Heart left ventricle (tissue), 13 donors: ENCODE results near the gene EMX1.

Experiments
- CTCF ChIP-seq, 12 donors: fragments of 200-600 bp; sonication (generic) in 4 of 12; IDR thresholded peaks; one replicate each; pipeline versions ENCODE4 v1.5.0 to v1.8.0; 2018 to 2022; ENCODE audit warnings: antibody characterized with exemption in 12 of 12, mild to moderate bottlenecking in 5 of 12
- POLR2A ChIP-seq, 2 donors: fragments of 450-650 bp; IDR thresholded peaks; one replicate each; pipeline ENCODE4 v1.6.1; 2017; ENCODE audit warnings: antibody characterized with exemption in 2 of 2, mild to moderate bottlenecking in 2 of 2, moderate library complexity in 2 of 2
- donor health status: ischemic (EF 13 %, LVEDD 7.1; RV severe dilation, severe dysfunction).
- donor health status: DM: no; HTN: yes; CAD: no.
- donor health status: DM: no; HTN: no; CAD: no.
- donor health status: ischemic (EF 25% LVEDD 6.9; RV normal size, moderate dysfunction).
- donor health status: ischemic (EF 25% LVEDD 5.7; RV mildly dilated, moderate dysfunction).
- donor health status: ischemic (EF 35%, LVEDD 5.7; RV mildly dilated, moderate dysfunction).
- donor health status: nonischemic (EF 11% LVEDD 7.7; RV severe dilation, severe dysfunction).
- donor health status: DM: yes; HTN: yes; CAD: no.
- donor health status: PGD.
- donor health status: ischemic (EF 29% LVEDD 5.4; RV normal size, mild dysfunction).
- donor health status: nonischemic (EF 23%, LVEDD 6.1; RV moderate dilation, normal function).

- no peak for TF ChIP-seq CTCF (IDR thresholded peaks at IDR 0.05)
- no peak for TF ChIP-seq POLR2A (IDR thresholded peaks at IDR 0.05)
Measured at GRCh38 chr2:72926368-72926767, 9.0 kb downstream of the EMX1 start.
